ENCODE data around the gene CHRDL1.

GRCh38 chrX:110706446-110706845 lies 89.2 kb downstream of the CHRDL1 start:
- TF ChIP-seq ZNF274 (IDR thresholded peaks at IDR 0.05; ENCODE audit: low read depth, low read length) (no peak), YY1 (IDR thresholded peaks at IDR 0.05; ENCODE audit: insufficient read depth, insufficient read length) (no peak)

Data from NT2/D1 (cell line).